HTERT RPE-1 (cell line): ENCODE measurements around the gene AMPD3.

ENCODE experiments used
- in situ Hi-C: fragments of 300-500 bp; cut with MboI; formaldehyde crosslinking; loops from 4 replicates; pipeline ENCODE4 v1.14.3; 2020; ENCODE audit warnings: low sequenced_read_pairs

The AMPD3 gene

GRCh38 chr11:10500757-10501684 is 46.0 kb downstream of the AMPD3 start:
- in situ Hi-C loops: no loop called here

GRCh38 chr11:10502065-10502680 is 47.1 kb downstream of the AMPD3 start:
- in situ Hi-C loops: no loop called here

DNA sequence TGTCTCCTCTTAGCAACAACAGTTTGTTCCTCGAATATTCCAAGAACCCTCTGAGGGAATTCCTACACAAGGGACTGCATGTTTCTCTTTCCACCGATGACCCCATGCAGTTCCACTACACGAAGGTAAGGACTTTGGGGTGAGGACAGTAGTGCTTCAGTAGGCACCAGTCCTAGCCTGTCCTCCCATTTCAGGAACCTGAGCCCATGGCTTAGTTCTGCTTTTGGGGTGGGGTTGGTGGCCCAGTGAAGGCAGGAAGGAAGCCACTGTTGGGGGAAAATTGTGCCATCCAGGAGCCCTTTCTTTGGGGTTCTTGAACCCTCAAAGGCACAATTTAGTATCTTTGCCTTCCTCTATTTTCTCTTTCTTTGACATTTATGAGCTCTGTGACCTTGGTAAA is 47.7 kb downstream of the AMPD3 start:
- in situ Hi-C loops: no loop called here

DNA sequence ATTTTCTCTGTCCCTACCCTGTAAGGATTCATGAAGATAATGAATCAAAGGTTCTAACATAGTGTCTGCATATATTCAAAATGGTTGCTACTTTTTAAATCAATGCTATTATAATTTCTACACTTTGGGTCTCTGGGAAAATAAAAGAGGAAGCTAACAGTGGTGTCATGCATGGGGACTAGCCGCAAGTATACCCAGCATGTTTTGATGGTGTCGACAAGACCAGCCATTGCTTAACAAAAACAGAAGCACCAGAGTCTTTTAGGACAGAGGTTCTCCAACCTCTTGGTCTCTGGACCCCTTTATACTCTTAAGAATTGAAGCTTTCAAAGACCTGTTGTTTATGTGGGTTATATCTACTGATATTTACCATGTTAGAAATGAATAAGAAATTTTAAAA is 48.2 kb downstream of the AMPD3 start:
- in situ Hi-C loops: no loop called here

- in situ Hi-C loops: no loop called here
Measured at GRCh38 chr11:10503777-10504480, 48.9 kb downstream of the AMPD3 start.

GRCh38 chr11:10504490-10504889 is 49.4 kb downstream of the AMPD3 start:
- in situ Hi-C loops: no loop called here

DNA sequence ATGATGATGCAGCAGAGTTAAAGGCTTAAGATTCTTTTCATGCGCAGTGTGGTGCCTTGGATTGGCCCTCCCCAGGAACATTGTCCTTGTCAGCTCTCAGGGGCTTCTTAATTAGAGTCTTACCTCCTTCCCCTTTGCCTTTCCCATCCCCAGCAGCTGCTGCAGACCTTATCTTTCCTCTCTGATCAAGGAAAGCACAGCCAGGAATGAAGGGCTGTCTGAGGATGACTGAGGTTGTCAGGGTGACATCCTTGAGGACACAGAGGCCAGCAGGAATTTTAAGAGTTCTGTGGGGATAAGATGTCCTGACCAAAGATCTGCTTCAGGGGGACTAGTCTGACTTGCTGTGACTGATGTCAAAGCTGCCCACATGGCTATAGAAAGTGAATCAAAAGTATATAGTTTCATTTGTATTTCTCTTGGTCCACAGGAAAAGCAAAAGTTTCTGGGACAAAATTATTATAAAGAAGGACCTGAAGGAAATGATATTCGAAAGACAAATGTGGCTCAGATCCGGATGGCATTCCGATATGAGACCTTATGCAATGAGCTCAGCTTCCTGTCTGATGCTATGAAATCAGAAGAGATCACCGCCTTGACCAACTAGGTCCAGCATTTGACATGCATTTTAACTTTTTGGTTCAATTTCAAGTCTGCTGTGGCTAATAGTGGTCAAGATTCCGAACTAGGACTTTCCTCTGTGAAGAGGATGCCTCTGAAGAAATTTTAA is 50.4 kb downstream of the AMPD3 start:
- in situ Hi-C loops: no loop called here

- in situ Hi-C loops: no loop called here
Measured at GRCh38 chr11:10506008-10506370, 50.9 kb downstream of the AMPD3 start.

GRCh38 chr11:10511181-10511621 is 56.1 kb downstream of the AMPD3 start:
- in situ Hi-C loops: no loop called here

DNA sequence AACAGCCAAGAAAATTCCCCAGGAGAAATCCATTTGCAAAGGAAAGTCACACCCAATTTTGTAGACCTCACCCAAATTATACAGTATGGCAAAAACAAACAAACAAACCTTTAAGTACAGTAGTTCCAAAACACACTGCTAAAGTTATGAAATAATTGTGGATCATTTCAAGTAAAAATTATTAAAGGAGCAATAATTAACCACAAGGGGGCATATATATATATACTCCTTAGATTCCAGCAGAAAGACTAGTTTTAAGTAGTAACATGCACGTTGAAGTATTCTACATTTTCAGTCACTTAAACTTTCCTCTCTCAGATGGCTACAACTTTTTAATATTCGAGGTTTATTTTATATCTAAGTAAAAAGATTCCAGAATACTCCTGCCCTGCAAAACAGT is 59.1 kb downstream of the AMPD3 start:
- in situ Hi-C loops: no loop called here

GRCh38 chr11:10514709-10515108 is 59.6 kb downstream of the AMPD3 start:
- in situ Hi-C loops: no loop called here

DNA sequence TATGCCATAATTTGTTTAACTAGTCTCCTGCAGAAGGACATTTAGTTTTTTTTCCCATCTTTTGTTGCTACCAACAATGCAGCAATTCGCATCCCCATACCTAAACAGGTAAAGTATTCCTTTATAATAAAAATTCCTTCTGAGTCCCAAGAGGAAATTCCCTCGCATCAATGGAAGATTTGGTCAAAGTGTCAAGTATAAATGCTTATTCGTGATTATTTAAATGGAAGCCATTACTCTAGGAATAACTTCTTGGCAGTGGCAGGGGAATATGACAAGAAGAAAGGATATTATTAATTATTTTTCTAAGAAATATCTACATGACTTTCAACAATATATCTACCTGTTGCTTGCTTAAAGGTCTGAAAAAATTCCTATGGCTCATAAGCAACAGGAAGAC is 60.4 kb downstream of the AMPD3 start:
- in situ Hi-C loops: no loop called here

DNA sequence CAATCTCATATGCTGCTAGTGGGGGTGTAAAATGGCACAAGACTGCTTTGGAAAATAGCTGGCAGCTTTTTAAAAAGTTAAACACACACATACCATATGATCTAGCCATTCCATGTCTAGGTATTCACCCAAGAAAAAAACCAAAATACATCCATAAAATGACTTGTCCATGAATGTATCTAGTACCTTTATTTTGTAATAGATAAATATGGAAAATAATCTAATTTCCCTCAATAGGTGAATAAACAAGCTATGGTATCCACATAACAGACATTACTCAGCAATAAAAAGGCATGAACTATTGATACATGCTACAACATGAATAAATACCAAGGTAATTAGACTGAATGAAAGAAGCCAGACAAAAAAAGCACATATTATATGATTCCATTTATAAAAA is 63.1 kb downstream of the AMPD3 start:
- in situ Hi-C loops: no loop called here

GRCh38 chr11:10518891-10519290 is 63.8 kb downstream of the AMPD3 start:
- in situ Hi-C loops: no loop called here

GRCh38 chr11:10519630-10520029 is 64.6 kb downstream of the AMPD3 start:
- in situ Hi-C loops: no loop called here

GRCh38 chr11:10520562-10520961 is 65.5 kb downstream of the AMPD3 start:
- in situ Hi-C loops: no loop called here

GRCh38 chr11:10522276-10522675 is 67.2 kb downstream of the AMPD3 start:
- in situ Hi-C loops: no loop called here

DNA sequence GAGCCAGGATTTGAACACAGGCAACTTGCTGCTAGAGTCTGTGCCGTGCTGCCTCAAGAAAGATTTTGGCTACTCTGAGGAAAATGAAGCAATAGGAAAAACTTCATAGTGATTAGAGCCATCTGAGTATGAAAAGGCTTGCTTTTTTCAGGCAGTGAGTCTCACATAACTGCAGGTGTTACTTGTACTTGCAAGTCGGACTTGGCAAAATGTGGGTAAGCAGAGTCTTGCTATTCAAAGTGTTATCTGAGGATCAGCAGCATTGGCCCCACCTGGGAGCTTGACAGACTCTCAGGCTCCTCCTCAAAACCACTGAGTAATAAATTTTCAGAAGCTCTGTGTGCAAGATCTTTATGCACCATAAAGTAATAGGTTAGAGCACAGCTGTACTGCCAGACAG is 67.9 kb downstream of the AMPD3 start:
- in situ Hi-C loops: no loop called here

GRCh38 chr11:10524471-10524870 is 69.4 kb downstream of the AMPD3 start:
- in situ Hi-C loops: no loop called here

DNA sequence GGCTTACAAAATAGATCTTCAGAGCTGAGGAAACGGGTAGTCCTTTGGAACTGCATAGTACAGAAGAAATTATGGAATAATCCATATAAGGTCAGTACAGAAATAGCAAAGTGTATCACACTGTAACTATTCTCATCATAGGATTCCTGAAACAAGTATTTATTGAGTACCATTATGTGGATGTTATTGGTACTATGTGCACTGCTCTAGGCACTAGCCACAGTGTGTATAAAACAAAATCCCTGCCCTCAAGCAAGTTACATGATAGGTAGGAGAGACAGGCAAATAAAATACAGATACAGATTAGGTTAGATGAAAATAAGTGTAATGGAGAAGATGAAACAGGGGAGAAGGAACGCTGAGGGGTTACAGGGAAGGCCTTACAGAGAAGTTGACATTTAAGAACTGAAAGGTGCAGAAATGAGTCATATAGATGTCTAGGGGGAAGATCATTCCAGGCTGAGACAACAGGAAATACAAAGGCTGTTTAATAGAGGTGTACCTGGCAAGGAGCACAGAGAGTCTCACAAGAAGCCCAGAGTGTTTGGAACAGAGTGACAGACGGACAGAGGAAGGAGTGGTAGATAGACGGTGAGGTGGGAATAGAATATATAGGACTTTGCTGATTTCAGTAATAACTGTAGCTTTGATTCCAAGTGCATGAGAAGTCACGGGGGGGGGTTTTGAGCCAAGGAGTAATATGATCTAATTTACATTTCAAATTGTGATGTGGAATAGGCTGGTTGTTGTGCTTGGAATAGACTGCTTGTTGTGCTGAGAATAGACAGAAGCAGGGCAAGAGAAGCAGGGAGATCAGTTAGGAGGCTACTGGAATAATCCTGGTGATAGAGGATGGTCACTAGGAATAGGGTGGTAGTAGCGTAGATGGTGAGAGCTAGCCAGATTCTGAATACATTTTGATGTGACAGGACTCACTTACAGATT is 72.2 kb downstream of the AMPD3 start:
- in situ Hi-C loops: no loop called here
